A673 (cell line): Measurements from ENCODE around the gene PEAR1.

Experiments
- EZH2 ChIP-seq: fragments of 200-600 bp; sonication (generic); IDR thresholded peaks from 2 replicates; pipeline ENCODE4 v1.6.1; 2017; ENCODE audit warnings: borderline replicate concordance, low read depth, mild to moderate bottlenecking, mixed read lengths, antibody characterized with exemption, low read length; ENCODE audit not compliant: poor library complexity, severe bottlenecking
- TF ChIP-seq, protein P1 (sequence below): fragments of 300-800, 200-600 bp; sonication (generic); conservative IDR thresholded peaks from 2 replicates; pipeline ENCODE4 v1.5.1; 2017; ENCODE audit warnings: low read depth, mild to moderate bottlenecking, antibody characterized with exemption, low read length, moderate library complexity, mixed read lengths

- TF ChIP-seq, protein P1, sequence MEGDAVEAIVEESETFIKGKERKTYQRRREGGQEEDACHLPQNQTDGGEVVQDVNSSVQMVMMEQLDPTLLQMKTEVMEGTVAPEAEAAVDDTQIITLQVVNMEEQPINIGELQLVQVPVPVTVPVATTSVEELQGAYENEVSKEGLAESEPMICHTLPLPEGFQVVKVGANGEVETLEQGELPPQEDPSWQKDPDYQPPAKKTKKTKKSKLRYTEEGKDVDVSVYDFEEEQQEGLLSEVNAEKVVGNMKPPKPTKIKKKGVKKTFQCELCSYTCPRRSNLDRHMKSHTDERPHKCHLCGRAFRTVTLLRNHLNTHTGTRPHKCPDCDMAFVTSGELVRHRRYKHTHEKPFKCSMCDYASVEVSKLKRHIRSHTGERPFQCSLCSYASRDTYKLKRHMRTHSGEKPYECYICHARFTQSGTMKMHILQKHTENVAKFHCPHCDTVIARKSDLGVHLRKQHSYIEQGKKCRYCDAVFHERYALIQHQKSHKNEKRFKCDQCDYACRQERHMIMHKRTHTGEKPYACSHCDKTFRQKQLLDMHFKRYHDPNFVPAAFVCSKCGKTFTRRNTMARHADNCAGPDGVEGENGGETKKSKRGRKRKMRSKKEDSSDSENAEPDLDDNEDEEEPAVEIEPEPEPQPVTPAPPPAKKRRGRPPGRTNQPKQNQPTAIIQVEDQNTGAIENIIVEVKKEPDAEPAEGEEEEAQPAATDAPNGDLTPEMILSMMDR = no peak
- TF ChIP-seq EZH2 = no peak
Measured at GRCh38 chr1:156947127-156947526, 53.6 kb downstream of the PEAR1 start.
